ENCODE measurements around the gene GPER1. TPM values are rescaled to one million over a fixed set of nuclear protein-coding genes. Genes with fewer than 3 reads are reported as not detected.

GPER1 gene
- total and polyA plus RNA-seq, 2 donors (not counting 3 experiments of a cell fraction or from before 2014, with no cell fraction given) = 0.77 to 2.3 TPM

- POLR2A ChIA-PET = interaction anchor here (0.6 kb wide), 1 partner anchor 11 kb away, joined by 4 read pairs; no protein-coding TSS in a partner anchor
- dilution Hi-C loops (cut with MboI; ENCODE audit: extremely low pct_ligation_motif_present, low sequenced_read_pairs) (no loop called here), intact Hi-C loops (cut with micrococcal nuclease) (loop anchor here (2.0 kb wide), 2 partner anchors 36 to 130 kb away; no protein-coding TSS in a partner anchor)
- no peak overlapping the region for H3K4me2 ChIP-seq (ENCODE audit: insufficient read depth, low read length)
- DNase-seq (ENCODE audit: low read depth, low spot score) (no peak), FAIRE-seq (no peak)
- TF ChIP-seq EZH2 (IDR thresholded peaks at IDR 0.05; ENCODE audit: borderline replicate concordance, low read depth, low read length, severe bottlenecking) (no peak), CTCF (IDR thresholded peaks at IDR 0.05; ENCODE audit: extremely low read depth in 1 of 2, insufficient read depth in 1 of 2, low read depth in 1 of 2, low read length in 2 of 2) (no peak), JUN (IDR thresholded peaks at IDR 0.05; ENCODE audit: borderline replicate concordance, insufficient read depth, insufficient read length, low read depth) (no peak), GATA2 (IDR thresholded peaks at IDR 0.05; ENCODE audit: insufficient read depth, insufficient read length, low read depth, low read length) (no peak), MAX (IDR thresholded peaks at IDR 0.05; ENCODE audit: insufficient read depth, insufficient read length) (no peak), POLR2A (IDR thresholded peaks at IDR 0.05; ENCODE audit: low read depth, low read length) (no peak), FOS (IDR thresholded peaks at IDR 0.05; ENCODE audit: borderline replicate concordance, insufficient read depth, low read length) (no peak), POLR2AphosphoS5 (IDR thresholded peaks at IDR 0.05; ENCODE audit: insufficient read depth, low read depth, low read length) (no peak), MYC (IDR thresholded peaks at IDR 0.05; ENCODE audit: low read depth, low read length) (no peak)
- H3K27me3 ChIP-seq (ENCODE audit: control insufficient read depth in 2 of 2, insufficient read depth in 2 of 2, low read length in 2 of 2) = no peaks in the 10 kb centered on the region
- H3K9me3 ChIP-seq (replicated peaks; ENCODE audit: control insufficient read depth, insufficient read depth, low read length) = no peaks in the 10 kb centered on the region
- H3K4me1 ChIP-seq (ENCODE audit: control insufficient read depth, extremely low read depth, insufficient read depth, low read length) = peaks cover 12% of the 10 kb centered on the region
- peaks cover 2% of the 10 kb centered on the region for H3K79me2 ChIP-seq (ENCODE audit: control insufficient read depth, insufficient read depth, low read length)
- H2AFZ ChIP-seq (ENCODE audit: low read depth, low read length) = no peak overlapping the region
- no peaks in the 10 kb centered on the region for H4K20me1 ChIP-seq (replicated peaks; ENCODE audit: control insufficient read depth, extremely low read depth, insufficient read depth, low read length)
- H3K4me3 ChIP-seq (replicated peaks in 1 of 3; ENCODE audit: insufficient read depth in 1 of 3, low read depth in 1 of 3, low read length in 3 of 3) = no peak overlapping the region
- H3K27ac ChIP-seq (ENCODE audit: insufficient read depth, low read depth, low read length) = no peak overlapping the region
- CTCF ChIA-PET = interaction anchor here (0.6 to 4.4 kb wide), 27 partner anchors 8 to 148 kb away, joined by 3 to 65 read pairs (median 5); partner anchors contain the start of gene GPER1
- H3K9ac ChIP-seq (replicated peaks; ENCODE audit: extremely low read depth, insufficient read depth, low read length) = no peak overlapping the region
- peaks cover 0 to 3% of the 10 kb centered on the region in 2 experiments for H3K36me3 ChIP-seq (ENCODE audit: control insufficient read depth in 2 of 2, extremely low read depth in 1 of 2, insufficient read depth in 2 of 2, low read length in 2 of 2)
- BruUV-seq (replicated peaks) = no TSS peak
- H3K9me1 ChIP-seq (replicated peaks; ENCODE audit: control insufficient read depth, extremely low read depth, insufficient read depth, low read length) = no peaks in the 10 kb centered on the region
Measured at GRCh38 chr7:1122832-1123501, 35.1 kb downstream of the GPER1 start.
